ENCODE data around the gene XIST.

DNA sequence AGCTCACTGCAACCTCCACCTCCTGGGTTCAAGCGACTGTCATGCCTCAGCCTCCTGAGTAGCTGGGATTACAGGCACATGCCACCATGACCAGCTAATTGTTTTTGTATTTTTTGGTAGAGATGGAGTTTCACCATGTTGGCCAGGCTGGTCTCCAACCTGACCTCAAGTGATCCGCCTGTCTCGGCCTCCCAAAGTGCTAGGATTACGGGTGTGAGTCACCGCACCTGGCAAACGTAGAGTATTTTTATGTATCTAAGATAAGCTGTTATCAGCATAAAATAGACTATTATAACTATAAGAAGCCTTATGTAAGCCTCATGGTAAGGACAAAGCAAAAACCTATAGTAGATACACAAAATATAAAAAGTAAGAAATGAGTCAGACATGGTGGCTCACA lies 14.6 kb upstream of the XIST start:
- TF ChIP-seq, protein P1, sequence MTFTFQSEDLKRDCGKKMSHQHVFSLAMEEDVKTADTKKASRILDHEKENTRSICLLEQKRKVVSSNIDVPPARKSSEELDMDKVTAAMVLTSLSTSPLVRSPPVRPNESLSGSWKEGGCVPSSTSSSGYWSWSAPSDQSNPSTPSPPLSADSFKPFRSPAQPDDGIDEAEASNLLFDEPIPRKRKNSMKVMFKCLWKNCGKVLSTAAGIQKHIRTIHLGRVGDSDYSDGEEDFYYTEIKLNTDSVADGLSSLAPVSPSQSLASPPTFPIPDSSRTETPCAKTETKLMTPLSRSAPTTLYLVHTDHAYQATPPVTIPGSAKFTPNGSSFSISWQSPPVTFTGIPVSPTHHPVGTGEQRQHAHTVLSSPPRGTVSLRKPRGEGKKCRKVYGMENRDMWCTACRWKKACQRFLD (tag by site-specific recombination; IDR thresholded peaks at IDR 0.05) = no peak
- no peak for TF ChIP-seq ZNF211 (tag by site-specific recombination; IDR thresholded peaks at IDR 0.05; ENCODE audit: low read depth)
- no peak for TF ChIP-seq ZNF660 (tag by site-specific recombination; IDR thresholded peaks at IDR 0.05)
- TF ChIP-seq ZBTB20 (tag by site-specific recombination; IDR thresholded peaks at IDR 0.05) = no peak
- no peak for TF ChIP-seq ZNF624 (tag by site-specific recombination; IDR thresholded peaks at IDR 0.05)
- no peak for TF ChIP-seq ZNF202 (tag by site-specific recombination; IDR thresholded peaks at IDR 0.05; ENCODE audit: borderline replicate concordance)
- TF ChIP-seq, protein P2, sequence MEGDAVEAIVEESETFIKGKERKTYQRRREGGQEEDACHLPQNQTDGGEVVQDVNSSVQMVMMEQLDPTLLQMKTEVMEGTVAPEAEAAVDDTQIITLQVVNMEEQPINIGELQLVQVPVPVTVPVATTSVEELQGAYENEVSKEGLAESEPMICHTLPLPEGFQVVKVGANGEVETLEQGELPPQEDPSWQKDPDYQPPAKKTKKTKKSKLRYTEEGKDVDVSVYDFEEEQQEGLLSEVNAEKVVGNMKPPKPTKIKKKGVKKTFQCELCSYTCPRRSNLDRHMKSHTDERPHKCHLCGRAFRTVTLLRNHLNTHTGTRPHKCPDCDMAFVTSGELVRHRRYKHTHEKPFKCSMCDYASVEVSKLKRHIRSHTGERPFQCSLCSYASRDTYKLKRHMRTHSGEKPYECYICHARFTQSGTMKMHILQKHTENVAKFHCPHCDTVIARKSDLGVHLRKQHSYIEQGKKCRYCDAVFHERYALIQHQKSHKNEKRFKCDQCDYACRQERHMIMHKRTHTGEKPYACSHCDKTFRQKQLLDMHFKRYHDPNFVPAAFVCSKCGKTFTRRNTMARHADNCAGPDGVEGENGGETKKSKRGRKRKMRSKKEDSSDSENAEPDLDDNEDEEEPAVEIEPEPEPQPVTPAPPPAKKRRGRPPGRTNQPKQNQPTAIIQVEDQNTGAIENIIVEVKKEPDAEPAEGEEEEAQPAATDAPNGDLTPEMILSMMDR (tag by site-specific recombination; IDR thresholded peaks at IDR 0.05) = no peak
- TF ChIP-seq, protein P3, sequence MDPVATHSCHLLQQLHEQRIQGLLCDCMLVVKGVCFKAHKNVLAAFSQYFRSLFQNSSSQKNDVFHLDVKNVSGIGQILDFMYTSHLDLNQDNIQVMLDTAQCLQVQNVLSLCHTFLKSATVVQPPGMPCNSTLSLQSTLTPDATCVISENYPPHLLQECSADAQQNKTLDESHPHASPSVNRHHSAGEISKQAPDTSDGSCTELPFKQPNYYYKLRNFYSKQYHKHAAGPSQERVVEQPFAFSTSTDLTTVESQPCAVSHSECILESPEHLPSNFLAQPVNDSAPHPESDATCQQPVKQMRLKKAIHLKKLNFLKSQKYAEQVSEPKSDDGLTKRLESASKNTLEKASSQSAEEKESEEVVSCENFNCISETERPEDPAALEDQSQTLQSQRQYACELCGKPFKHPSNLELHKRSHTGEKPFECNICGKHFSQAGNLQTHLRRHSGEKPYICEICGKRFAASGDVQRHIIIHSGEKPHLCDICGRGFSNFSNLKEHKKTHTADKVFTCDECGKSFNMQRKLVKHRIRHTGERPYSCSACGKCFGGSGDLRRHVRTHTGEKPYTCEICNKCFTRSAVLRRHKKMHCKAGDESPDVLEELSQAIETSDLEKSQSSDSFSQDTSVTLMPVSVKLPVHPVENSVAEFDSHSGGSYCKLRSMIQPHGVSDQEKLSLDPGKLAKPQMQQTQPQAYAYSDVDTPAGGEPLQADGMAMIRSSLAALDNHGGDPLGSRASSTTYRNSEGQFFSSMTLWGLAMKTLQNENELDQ (tag by site-specific recombination; IDR thresholded peaks at IDR 0.05; ENCODE audit: low read depth) = no peak
- TF ChIP-seq ZBTB21 (tag by site-specific recombination; IDR thresholded peaks at IDR 0.05) = no peak
- TF ChIP-seq MZF1 (tag by site-specific recombination; IDR thresholded peaks at IDR 0.05; ENCODE audit: borderline replicate concordance) = no peak
- TF ChIP-seq, protein P4, sequence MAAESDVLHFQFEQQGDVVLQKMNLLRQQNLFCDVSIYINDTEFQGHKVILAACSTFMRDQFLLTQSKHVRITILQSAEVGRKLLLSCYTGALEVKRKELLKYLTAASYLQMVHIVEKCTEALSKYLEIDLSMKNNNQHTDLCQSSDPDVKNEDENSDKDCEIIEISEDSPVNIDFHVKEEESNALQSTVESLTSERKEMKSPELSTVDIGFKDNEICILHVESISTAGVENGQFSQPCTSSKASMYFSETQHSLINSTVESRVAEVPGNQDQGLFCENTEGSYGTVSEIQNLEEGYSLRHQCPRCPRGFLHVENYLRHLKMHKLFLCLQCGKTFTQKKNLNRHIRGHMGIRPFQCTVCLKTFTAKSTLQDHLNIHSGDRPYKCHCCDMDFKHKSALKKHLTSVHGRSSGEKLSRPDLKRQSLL (tag by site-specific recombination; IDR thresholded peaks at IDR 0.05) = no peak
- TF ChIP-seq KLF8 (tag by site-specific recombination; IDR thresholded peaks at IDR 0.05) = no peak
